Common myeloid progenitor, CD34-positive (primary cell): ENCODE results near the gene PDGFB.

Source experiments
- CTCF ChIA-PET: fragments of 350-600 bp; sonication (Branson Sonifier 250); formaldehyde crosslinking; loops from one replicate; lab custom pipeline; 2021; ENCODE audit warnings: antibody characterized with exemption; lab: Charles Lee
- POLR2A ChIA-PET: fragments of 350-600 bp; sonication (Branson Sonifier 250); formaldehyde crosslinking; loops from one replicate; lab custom pipeline; 2021; ENCODE audit warnings: antibody characterized with exemption; lab: Charles Lee
- DNase-seq, 3 donors: peaks; one replicate each; pipeline versions ENCODE4 v3.0.0 to v3.0.0-alpha.2; 2013
- H3K27ac ChIP-seq, 2 experiments: 1 replicate in 1 of 2; 2 replicates in 1 of 2; pipeline ENCODE4 v1.7.0; 2013; ENCODE audit warnings: inconsistent platforms in 2 of 2, low read length in 2 of 2, mild to moderate bottlenecking in 2 of 2, low read depth in 1 of 2, moderate library complexity in 1 of 2; ENCODE audit not compliant: severe bottlenecking in 2 of 2, insufficient read depth in 1 of 2, poor library complexity in 1 of 2
- H3K27me3 ChIP-seq, 5 experiments: replicated peaks in 2 of 5; 1 replicate in 3 of 5; 2 replicates in 2 of 5; pipeline versions ENCODE4 v1.6.1 to v1.7.0; 2013; ENCODE audit warnings: low read length in 4 of 5, mild to moderate bottlenecking in 2 of 5, moderate library complexity in 2 of 5, inconsistent platforms in 1 of 5; ENCODE audit not compliant: insufficient read depth in 5 of 5, control insufficient read depth in 4 of 5
- H3K36me3 ChIP-seq, 4 experiments: 1 replicate in 2 of 4; 2 replicates in 2 of 4; pipeline versions ENCODE4 v1.6.1 to v1.7.0; 2013; ENCODE audit warnings: low read length in 3 of 4, control low read depth in 1 of 4, mild to moderate bottlenecking in 1 of 4; ENCODE audit not compliant: control insufficient read depth in 4 of 4, insufficient read depth in 4 of 4
- H3K4me1 ChIP-seq, 4 experiments: 1 replicate in 3 of 4; 2 replicates in 1 of 4; pipeline versions ENCODE4 v1.6.1 to v1.7.1; 2013; ENCODE audit warnings: low read length in 3 of 4, mild to moderate bottlenecking in 3 of 4, control low read depth in 1 of 4, inconsistent platforms in 1 of 4, moderate library complexity in 1 of 4; ENCODE audit not compliant: control insufficient read depth in 4 of 4, insufficient read depth in 4 of 4; ENCODE audit errors: control extremely low read depth in 1 of 4
- H3K4me3 ChIP-seq, 7 experiments: 1 replicate in 4 of 7; 2 replicates in 3 of 7; pipeline versions ENCODE4 v1.5.1 to v1.7.0; 2013; ENCODE audit warnings: mild to moderate bottlenecking in 7 of 7, low read length in 6 of 7, moderate library complexity in 6 of 7, inconsistent platforms in 2 of 7, low read depth in 2 of 7, control low read depth in 1 of 7; ENCODE audit not compliant: insufficient read depth in 4 of 7, control insufficient read depth in 1 of 7; ENCODE audit errors: extremely low read depth in 1 of 7
- H3K9me3 ChIP-seq, 5 experiments: 1 replicate in 4 of 5; 2 replicates in 1 of 5; pipeline versions ENCODE4 v1.6.1 to v1.7.1; 2013; ENCODE audit warnings: low read length in 4 of 5, mild to moderate bottlenecking in 2 of 5, inconsistent platforms in 1 of 5, low read depth in 1 of 5, moderate library complexity in 1 of 5; ENCODE audit not compliant: control insufficient read depth in 4 of 5, insufficient read depth in 2 of 5; ENCODE audit errors: control extremely low read depth in 1 of 5
- WGBS: methylation state at CpG from one replicate; pipeline ENCODE4 v1.1.5; 2013; ENCODE audit not compliant: insufficient coverage; 5-methylcytosine and 5-hydroxymethylcytosine counted together

PDGFB gene

DNA sequence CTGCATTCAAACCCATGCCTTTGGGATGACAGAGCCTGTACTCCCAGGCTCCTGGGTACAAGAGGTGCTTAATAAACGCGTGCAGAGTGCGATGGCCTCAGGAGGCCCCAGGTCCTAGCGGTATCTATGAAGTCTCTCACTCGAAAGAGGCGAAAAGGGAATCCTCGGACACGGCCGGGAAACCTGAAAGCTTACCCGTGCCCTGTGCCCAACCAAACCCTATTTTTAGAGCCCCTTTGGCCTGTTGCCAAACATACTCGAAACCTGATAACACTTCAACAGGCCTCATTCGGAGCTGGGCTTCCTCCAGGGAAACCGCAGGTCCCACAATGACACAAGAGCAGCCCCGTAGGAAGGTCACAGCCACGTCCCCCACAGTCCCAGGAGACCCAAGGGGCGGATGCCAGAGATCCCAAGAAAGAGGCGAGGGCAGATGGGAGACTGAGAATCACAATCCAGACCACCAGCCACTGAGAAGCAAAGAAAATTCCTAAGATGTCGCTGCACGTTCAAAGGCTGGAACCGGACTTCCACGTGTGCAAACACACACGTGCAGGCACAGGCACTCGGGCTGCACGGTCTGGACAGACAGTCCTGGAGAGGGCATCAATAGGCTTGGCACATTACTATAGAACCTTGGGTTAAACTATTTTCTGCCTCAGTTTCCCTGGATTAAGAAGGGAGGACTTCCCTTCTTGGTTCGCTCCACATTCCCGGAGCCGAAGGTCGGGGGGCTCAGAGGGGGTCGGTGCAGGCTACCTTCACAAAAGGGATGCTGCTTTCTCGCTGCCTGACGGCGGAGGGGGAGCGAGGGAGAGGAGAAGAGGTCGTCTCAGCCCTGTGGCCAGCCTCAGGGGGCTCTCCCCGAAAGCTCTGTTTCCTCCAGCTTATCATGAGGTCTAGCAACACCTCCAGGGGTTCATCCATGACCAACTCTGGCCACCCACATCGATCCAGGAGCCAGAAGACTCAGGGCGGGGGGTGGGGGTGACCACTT is 8.2 kb downstream of the PDGFB start:
- Histone ChIP-seq H3K36me3 (no peaks in the 10 kb centered on the region), H3K4me1 (peaks cover 4 to 70% (median 51%) of the 10 kb centered on the region in 4 experiments), H3K27ac (no peak overlapping the region), H3K27me3 (peaks cover 0 to 95% (median 46%) of the 10 kb centered on the region in 5 experiments), H3K9me3 (no peaks in the 10 kb centered on the region), H3K4me3 (peak overlapping the region in 3 of 7 experiments; percentile 19 to 61 (median 19))
- POLR2A ChIA-PET, result interaction anchor here (1.4 kb wide), 1 partner anchor 9 kb away, joined by 4 read pairs; no protein-coding TSS in a partner anchor
- CTCF ChIA-PET, result interaction anchor here (0.6 to 2.9 kb wide), 13 partner anchors 9 to 93 kb away, joined by 3 to 8 read pairs (median 4); no protein-coding TSS in a partner anchor
- peak; percentile 94 to 98 (median 97) for DNase-seq
- 8% methylated on average over 30 of the region's 37 CpGs for WGBS

GRCh38 chr22:39234867-39235687 is 9.7 kb downstream of the PDGFB start:
- peak in 1 of 3 donors; percentile 54 for DNase-seq
- H3K36me3 ChIP-seq, result no peaks in the 10 kb centered on the region
- peaks cover 0 to 95% (median 50%) of the 10 kb centered on the region in 5 experiments for H3K27me3 ChIP-seq
- peak overlapping the region in 2 of 7 experiments; percentile 0 to 61 for H3K4me3 ChIP-seq
- H3K9me3 ChIP-seq, result no peaks in the 10 kb centered on the region
- no peak overlapping the region for H3K27ac ChIP-seq
- CTCF ChIA-PET, result interaction anchor here (0.7 to 2.9 kb wide), 9 partner anchors 19 to 92 kb away, joined by 3 to 8 read pairs (median 4); no protein-coding TSS in a partner anchor
- H3K4me1 ChIP-seq, result peaks cover 4 to 65% (median 46%) of the 10 kb centered on the region in 4 experiments
- 10% methylated on average over 26 of the region's 29 CpGs for whole genome bisulfite sequencing
- POLR2A ChIA-PET, result interaction anchor here (0.6 to 1.4 kb wide), 2 partner anchors 7 to 83 kb away, joined by 4 read pairs; no protein-coding TSS in a partner anchor

GRCh38 chr22:39234472-39234787 is 10.4 kb downstream of the PDGFB start:
- Histone ChIP-seq H3K9me3 (no peaks in the 10 kb centered on the region), H3K4me3 (peak overlapping the region in 2 of 7 experiments; percentile 0 to 4), H3K4me1 (peaks cover 4 to 61% (median 42%) of the 10 kb centered on the region in 4 experiments), H3K27me3 (peaks cover 0 to 95% (median 53%) of the 10 kb centered on the region in 5 experiments), H3K27ac (no peak overlapping the region), H3K36me3 (no peaks in the 10 kb centered on the region)
- ChIA-PET CTCF (interaction anchor here (0.7 to 1.0 kb wide), 2 partner anchors 19 to 70 kb away, joined by 3 to 5 read pairs; no protein-coding TSS in a partner anchor), POLR2A (no interaction called here)
- 39% methylated on average over 5 of the region's 10 CpGs for WGBS
- peak in 1 of 3 donors; percentile 44 for DNase-seq

DNA sequence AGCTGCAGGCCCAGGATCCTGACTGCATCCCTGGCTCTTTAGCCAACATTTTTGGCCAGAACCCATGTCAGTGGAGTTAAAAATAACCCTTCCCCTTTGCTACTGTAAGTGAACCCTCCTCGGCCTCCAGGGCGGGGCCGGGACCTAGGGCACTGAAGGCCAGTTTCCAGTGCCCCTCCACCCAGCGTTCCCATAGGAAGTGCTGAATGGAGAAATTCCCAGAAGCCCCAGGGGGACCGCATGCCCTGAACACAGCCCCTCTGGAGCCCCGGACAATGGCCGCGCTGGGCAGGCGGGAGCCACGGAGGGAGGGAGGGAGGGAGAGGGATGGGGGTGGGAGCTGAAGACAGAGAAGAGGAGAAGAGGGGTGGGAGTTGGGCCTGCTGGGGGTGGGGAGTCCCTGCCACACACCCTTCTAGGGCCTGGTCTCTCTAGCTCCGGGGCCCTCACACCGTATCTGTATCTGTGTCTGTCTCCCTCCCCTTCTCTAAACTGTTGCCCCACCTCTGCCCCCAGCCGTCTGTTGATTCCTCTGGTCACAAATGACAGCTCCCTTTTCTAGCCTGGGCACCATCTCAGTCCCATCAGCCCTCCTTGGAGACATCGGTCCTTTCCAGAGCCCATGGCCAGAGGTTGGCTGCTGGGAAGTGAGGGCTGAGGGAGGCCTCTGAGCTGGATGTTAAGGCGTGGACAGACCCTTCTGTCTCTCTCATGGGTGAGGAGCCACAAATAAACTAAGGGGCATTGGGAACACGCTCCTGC is 10.9 kb downstream of the PDGFB start:
- no peak for DNase-seq
- ChIA-PET POLR2A (no interaction called here), CTCF (interaction anchor here (0.7 to 1.2 kb wide), 3 partner anchors 17 to 71 kb away, joined by 3 to 5 read pairs (median 3); no protein-coding TSS in a partner anchor)
- Histone ChIP-seq H3K9me3 (no peaks in the 10 kb centered on the region), H3K36me3 (no peaks in the 10 kb centered on the region), H3K4me3 (no peak overlapping the region), H3K4me1 (peaks cover 4 to 59% (median 41%) of the 10 kb centered on the region in 4 experiments), H3K27ac (no peak overlapping the region), H3K27me3 (peaks cover 0 to 95% (median 50%) of the 10 kb centered on the region in 5 experiments)
- WGBS, result 4% methylated on average over 15 of the region's 16 CpGs

- H3K9me3 ChIP-seq, result no peaks in the 10 kb centered on the region
- H3K27ac ChIP-seq, result no peak overlapping the region
- WGBS, result 68% methylated on average over 23 of the region's 25 CpGs
- ChIA-PET CTCF (interaction anchor here (1.1 to 1.5 kb wide), 3 partner anchors 11 to 36 kb away, joined by 3 to 4 read pairs (median 3); no protein-coding TSS in a partner anchor), POLR2A (no interaction called here)
- H3K36me3 ChIP-seq, result no peaks in the 10 kb centered on the region
- peaks cover 0 to 92% (median 45%) of the 10 kb centered on the region in 5 experiments for H3K27me3 ChIP-seq
- no peak for DNase-seq
- peaks cover 4 to 59% (median 41%) of the 10 kb centered on the region in 4 experiments for H3K4me1 ChIP-seq
- no peak overlapping the region for H3K4me3 ChIP-seq
These were observed 11.7 kb downstream of the PDGFB start for GRCh38 chr22:39232806-39233709.
